Mucosa of descending colon (tissue), 3 donors: Measurements from ENCODE around the gene TGFBRAP1. TPM values are rescaled to one million over a fixed set of nuclear protein-coding genes. Genes with fewer than 3 reads are reported as not detected.

ENCODE experiments used
- ATAC-seq: fragments of 200-7000 bp; cut with Tn5 transposase; one replicate; pipeline ENCODE4 v1.9.1; 2020; ENCODE audit warnings: mild to moderate bottlenecking, moderate library complexity
- DNase-seq, 3 donors: peaks; one replicate each; pipeline ENCODE4 v3.0.0-alpha.2; 2020
- H3K36me3 ChIP-seq: fragments of 200-600 bp; one replicate; pipeline ENCODE4 v1.8.0; 2021; ENCODE audit warnings: low read depth, mild to moderate bottlenecking
- H3K4me1 ChIP-seq: fragments of 200-600 bp; one replicate; pipeline ENCODE4 v1.8.0; 2021; ENCODE audit warnings: low read depth, mild to moderate bottlenecking
- H3K4me3 ChIP-seq: fragments of 200-600 bp; one replicate; pipeline ENCODE4 v1.8.0; 2021; ENCODE audit warnings: mild to moderate bottlenecking
- H3K9me3 ChIP-seq: fragments of 200-600 bp; one replicate; pipeline ENCODE4 v1.8.0; 2021; ENCODE audit warnings: mild to moderate bottlenecking
- CTCF ChIP-seq: fragments of 200-600 bp; IDR thresholded peaks from one replicate; pipeline ENCODE4 v1.8.0; 2022; ENCODE audit warnings: antibody characterized with exemption, mild to moderate bottlenecking
- intact Hi-C, 2 donors: fragments of 100-400 bp; cut with DNase I in 1 of 2; cut with micrococcal nuclease in 1 of 2; formaldehyde crosslinking; loops; one replicate each; pipeline versions ENCODE4 v1.11.0 to v1.11.1; 2022; cut with DNase I, micrococcal nuclease
- total RNA-seq, 3 donors: library from RNA; stranded (reverse); fragmentation: NEBNext Ultra II Directional in 2 of 3; extraction: Animal tissue kit (Norgen Biotek cat#: 25700) in 2 of 3; gene quantifications; one replicate each; pipeline versions ENCODE4 v1.2.1 to v1.2.4, GENCODE V29; 2021 to 2023
- donor health status: DM: no; HTN: no; CAD: no; lungs with moderate emphysema.
- donor health status: DM: no; HTN: no; CAD: no.
- donor health status: DM: no; HTN: yes; CAD: no.

The TGFBRAP1 gene
- total RNA-seq, 3 donors from 2014 or later = 16.9 to 24.3 (median 20.9) TPM

DNA sequence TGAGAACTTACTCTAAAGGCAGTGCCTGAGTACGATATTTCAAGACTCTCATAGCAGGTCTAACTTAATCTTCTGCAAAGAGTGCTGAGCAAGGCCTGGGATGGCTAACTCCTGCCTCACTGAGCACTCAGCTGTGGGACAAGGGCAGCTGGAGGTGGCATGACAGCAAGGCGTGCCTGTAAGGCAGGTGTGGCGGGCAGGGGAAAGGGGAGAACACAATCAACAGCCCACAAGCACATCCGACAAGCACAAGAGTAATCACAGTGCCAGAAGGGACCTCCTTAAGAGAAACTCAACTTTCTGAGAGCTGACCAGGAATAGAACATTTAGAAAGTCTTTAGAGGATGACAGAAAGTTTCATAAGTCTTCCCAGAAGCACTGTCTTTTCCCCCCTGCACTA is 46.0 kb downstream of the TGFBRAP1 start:
- H3K4me3 ChIP-seq = no peak overlapping the region
- intact Hi-C loops = no loop called here
- no peaks in the 10 kb centered on the region for H3K4me1 ChIP-seq
- H3K9me3 ChIP-seq = no peaks in the 10 kb centered on the region
- TF ChIP-seq CTCF = no peak
- peaks cover 4% of the 10 kb centered on the region for H3K36me3 ChIP-seq
- DNase-seq (no peak), ATAC-seq (no peak)

DNA sequence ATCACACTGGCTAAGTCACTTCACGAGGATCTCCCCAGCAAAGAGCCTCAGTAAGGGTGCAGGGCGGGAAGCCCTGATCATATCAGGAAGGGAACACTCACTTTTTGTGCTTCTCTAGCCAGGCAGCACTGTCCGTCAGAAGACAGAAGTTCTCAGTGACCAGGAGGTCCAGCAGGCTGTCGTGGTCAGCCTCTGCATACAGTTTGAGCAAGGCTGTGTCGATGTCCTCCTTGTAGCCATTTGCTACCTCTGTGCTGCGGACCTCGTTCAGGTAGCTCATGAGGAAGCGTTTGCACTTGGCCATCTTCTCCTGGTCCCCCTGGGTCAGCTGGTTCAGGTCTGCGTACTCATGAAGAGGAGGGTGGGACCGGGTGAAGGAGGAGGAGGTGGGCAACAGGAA is 49.3 kb downstream of the TGFBRAP1 start:
- DNase-seq = no peak
- peaks cover 4% of the 10 kb centered on the region for H3K36me3 ChIP-seq

GRCh38 chr2:105279126-105279525 is 50.4 kb downstream of the TGFBRAP1 start:
- no peaks in the 10 kb centered on the region for H3K36me3 ChIP-seq
- intact Hi-C loops = no loop called here

More for the DNA sequence above, 49.3 kb downstream of the TGFBRAP1 start:
- TF ChIP-seq CTCF = no peak
- no peaks in the 10 kb centered on the region for H3K4me1 ChIP-seq
- no peak overlapping the region for H3K4me3 ChIP-seq
- intact Hi-C loops = no loop called here
- ATAC-seq = no peak
- no peaks in the 10 kb centered on the region for H3K9me3 ChIP-seq

GRCh38 chr2:105278654-105279053 is 50.9 kb downstream of the TGFBRAP1 start:
- intact Hi-C loops = no loop called here
- Histone ChIP-seq H3K36me3 (no peaks in the 10 kb centered on the region), H3K9me3 (no peaks in the 10 kb centered on the region), H3K4me3 (no peak overlapping the region), H3K4me1 (no peaks in the 10 kb centered on the region)
- ATAC-seq (no peak), DNase-seq (no peak)
- no peak for TF ChIP-seq CTCF

More at GRCh38 chr2:105279126-105279525, 50.4 kb downstream of the TGFBRAP1 start:
- DNase-seq (no peak), ATAC-seq (no peak)
- Histone ChIP-seq H3K9me3 (no peaks in the 10 kb centered on the region), H3K4me1 (no peaks in the 10 kb centered on the region), H3K4me3 (no peak overlapping the region)
- no peak for TF ChIP-seq CTCF

- no peaks in the 10 kb centered on the region for H3K4me1 ChIP-seq
- intact Hi-C loops = no loop called here
- ATAC-seq (no peak), DNase-seq (no peak)
- TF ChIP-seq CTCF = no peak
- no peaks in the 10 kb centered on the region for H3K9me3 ChIP-seq
- H3K36me3 ChIP-seq = no peaks in the 10 kb centered on the region
- no peak overlapping the region for H3K4me3 ChIP-seq
Measured at GRCh38 chr2:105274046-105274445, 55.5 kb downstream of the TGFBRAP1 start.

DNA sequence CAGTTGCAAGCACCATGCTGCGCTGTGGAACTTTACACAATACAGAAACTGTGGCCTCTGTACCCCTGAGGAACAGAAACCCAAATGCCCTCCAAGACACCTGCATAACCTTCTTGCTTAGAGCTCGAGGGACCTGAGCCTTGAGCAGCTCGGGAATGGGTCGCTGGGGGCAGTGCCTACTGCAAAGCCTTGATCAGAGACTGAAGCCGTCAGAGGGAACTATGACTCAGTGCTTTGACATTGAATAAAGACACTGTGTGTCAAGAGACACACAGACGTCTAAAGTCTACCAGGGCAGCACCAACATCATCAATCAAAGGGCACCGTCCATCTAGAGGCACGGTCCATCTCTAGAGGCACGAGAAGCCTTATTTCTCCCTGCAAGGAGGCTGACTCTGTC is 57.4 kb downstream of the TGFBRAP1 start:
- DNase-seq = no peak
- Histone ChIP-seq H3K9me3 (no peaks in the 10 kb centered on the region), H3K4me1 (no peaks in the 10 kb centered on the region), H3K4me3 (no peak overlapping the region), H3K36me3 (no peaks in the 10 kb centered on the region)
- intact Hi-C loops = no loop called here
- no peak for ATAC-seq
- TF ChIP-seq CTCF = no peak
